Smooth muscle cell (in vitro differentiated cells): ENCODE results near the gene FLYWCH1. TPM values are rescaled to one million over a fixed set of nuclear protein-coding genes. Genes with fewer than 3 reads are reported as not detected.

Experiments used
- DNase-seq: peaks from one replicate; lab custom pipeline; 2025; ENCODE audit not compliant: unreplicated experiment; lab: John Stamatoyannopoulos, UW
- H2AFZ ChIP-seq: fragments of 200-600 bp; sonication (generic); 2 replicates; pipeline ENCODE4 v1.6.0; 2016; ENCODE audit warnings: antibody characterized with exemption, low read depth, mild to moderate bottlenecking
- H3F3A ChIP-seq: fragments of 200-600 bp; sonication (generic); 2 replicates; pipeline ENCODE4 v1.6.0; 2017; ENCODE audit warnings: antibody characterized with exemption, low read depth
- H3K27ac ChIP-seq: fragments of 200-600 bp; sonication (generic); 2 replicates; pipeline ENCODE4 v1.5.1; 2016; ENCODE audit warnings: low read depth, mild to moderate bottlenecking
- H3K27me3 ChIP-seq: fragments of 200-600 bp; sonication (generic); 2 replicates; pipeline ENCODE4 v1.6.1; 2016; ENCODE audit warnings: low read depth, mild to moderate bottlenecking
- H3K36me3 ChIP-seq: fragments of 200-600 bp; sonication (generic); 2 replicates; pipeline ENCODE4 v1.5.1; 2016; ENCODE audit warnings: low read depth
- H3K4me1 ChIP-seq: fragments of 200-600 bp; sonication (generic); 2 replicates; pipeline ENCODE4 v1.5.1; 2016; ENCODE audit warnings: low read depth
- H3K4me2 ChIP-seq: fragments of 200-600 bp; sonication (generic); 2 replicates; pipeline ENCODE4 v1.6.0; 2016; ENCODE audit warnings: mild to moderate bottlenecking
- H3K4me3 ChIP-seq: fragments of 200-600 bp; sonication (generic); 2 replicates; pipeline ENCODE4 v1.5.1; 2016; ENCODE audit warnings: mild to moderate bottlenecking
- H3K79me2 ChIP-seq: fragments of 200-600 bp; sonication (generic); 2 replicates; pipeline ENCODE4 v1.6.0; 2016; ENCODE audit warnings: low read depth, mild to moderate bottlenecking
- H3K9ac ChIP-seq: fragments of 200-600 bp; sonication (generic); 2 replicates; pipeline ENCODE4 v1.6.0; 2016; ENCODE audit warnings: low read depth
- H3K9me3 ChIP-seq: fragments of 200-600 bp; sonication (generic); replicated peaks from 2 replicates; pipeline ENCODE4 v1.5.1; 2016; ENCODE audit warnings: low read depth
- H4K20me1 ChIP-seq: fragments of 200-600 bp; sonication (generic); 2 replicates; pipeline ENCODE4 v1.6.0; 2016; ENCODE audit warnings: low read depth
- CTCF ChIP-seq: fragments of 200-600 bp; sonication (generic); IDR thresholded peaks from 2 replicates; pipeline ENCODE4 v1.5.1; 2017; ENCODE audit warnings: borderline replicate concordance, mild to moderate bottlenecking, antibody characterized with exemption; ENCODE audit not compliant: insufficient read depth, poor library complexity, severe bottlenecking
- WGBS: methylation state at CpG from one replicate; pipeline ENCODE4 v1.1.7; 2016; ENCODE audit warnings: low lambda C conversion rate; 5-methylcytosine and 5-hydroxymethylcytosine counted together
- polyA plus RNA-seq: library from polyadenylated mRNA; unstranded; fragments of >200 nt; fragmentation: Nextera tagmentation; extraction: Ambion mirVana; gene quantifications from 2 replicates; pipeline ENCODE4 v1.2.1, GENCODE V29; 2016
- total RNA-seq: library from RNA; depleted of rRNA; stranded (reverse); fragments of >200 nt; gene quantifications from 2 replicates; pipeline ENCODE4 v1.2.3, GENCODE V29; 2014

FLYWCH1 gene
- total and polyA plus RNA-seq, 2 experiments from 2014 or later = 13.5 to 26.0 TPM

- Histone ChIP-seq H3K4me1 (peaks cover 7% of the 10 kb centered on the region), H3K79me2 (no peaks in the 10 kb centered on the region), H3K9ac (peak overlapping the region; percentile 64), H2AFZ (peak overlapping the region; percentile 91), H3K36me3 (no peaks in the 10 kb centered on the region), H3K27ac (peak overlapping the region; percentile 81), H3K4me3 (peak overlapping the region; percentile 59), H3F3A (peaks cover 4% of the 10 kb centered on the region), H3K27me3 (peaks cover 29% of the 10 kb centered on the region), H3K4me2 (peak overlapping the region; percentile 86), H3K9me3 (no peaks in the 10 kb centered on the region), H4K20me1 (no peaks in the 10 kb centered on the region)
- peak; percentile 91 for TF ChIP-seq CTCF
- WGBS = under 1% methylated on average over 45 of the region's 45 CpGs
- DNase-seq = peak; percentile 91
Observed at GRCh38 chr16:2867987-2868789, 43.5 kb upstream of the FLYWCH1 start.

GRCh38 chr16:2871926-2872325 is 39.8 kb upstream of the FLYWCH1 start:
- Histone ChIP-seq H3K27me3 (peaks cover 8% of the 10 kb centered on the region), H3K9ac (no peak overlapping the region), H4K20me1 (no peaks in the 10 kb centered on the region), H3K4me1 (peaks cover 7% of the 10 kb centered on the region), H3K4me2 (no peak overlapping the region), H3K79me2 (no peaks in the 10 kb centered on the region), H3K9me3 (no peaks in the 10 kb centered on the region), H3F3A (no peaks in the 10 kb centered on the region), H2AFZ (no peak overlapping the region), H3K4me3 (no peak overlapping the region), H3K36me3 (no peaks in the 10 kb centered on the region), H3K27ac (no peak overlapping the region)
- no peak for TF ChIP-seq CTCF
- DNase-seq = no peak
- 87% methylated on average over 6 of the region's 6 CpGs for WGBS

GRCh38 chr16:2874032-2874911 is 37.5 kb upstream of the FLYWCH1 start:
- TF ChIP-seq CTCF = no peak
- Histone ChIP-seq H3K79me2 (no peaks in the 10 kb centered on the region), H3K9me3 (no peaks in the 10 kb centered on the region), H3K4me2 (no peak overlapping the region), H3K4me1 (no peaks in the 10 kb centered on the region), H3F3A (no peaks in the 10 kb centered on the region), H3K4me3 (no peak overlapping the region), H3K36me3 (no peaks in the 10 kb centered on the region), H3K9ac (no peak overlapping the region), H2AFZ (peak overlapping the region; percentile 37), H3K27me3 (peaks cover 8% of the 10 kb centered on the region), H3K27ac (no peak overlapping the region), H4K20me1 (no peaks in the 10 kb centered on the region)
- 69% methylated on average over 21 of the region's 21 CpGs for WGBS
- DNase-seq = no peak
